HuH-7.5 (cell line): Measurements from ENCODE around the gene MAGI1.
"Not testable (repeated sequence)": the region's sequence is repeated elsewhere in the genome, so short reads cannot be mapped to it uniquely, and the experiment has no call there.

Experiments used
- DNase-seq: peaks from one replicate; pipeline ENCODE4 v3.0.0; 2011; ENCODE audit warnings: low spot score

The MAGI1 gene

DNA sequence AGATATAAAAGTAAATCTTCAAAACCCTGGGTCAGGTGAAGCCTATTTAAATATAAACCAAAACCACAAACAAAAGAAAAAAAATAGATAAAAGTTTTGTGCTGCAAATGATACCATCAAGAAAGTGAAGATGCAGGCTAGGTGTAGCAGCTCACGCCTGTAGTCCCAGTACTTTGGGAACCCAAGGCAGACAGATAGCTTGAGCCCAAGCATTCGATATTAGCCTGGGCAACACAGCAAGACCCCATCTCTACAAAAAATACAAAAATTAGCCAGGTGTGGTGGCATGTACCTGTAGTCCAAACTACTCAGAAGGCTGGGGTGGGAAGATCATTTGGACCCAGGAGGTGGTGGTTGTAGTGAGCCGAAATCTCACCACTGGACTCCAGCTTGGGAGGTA, 164.8 kb downstream of the MAGI1 start:
- DNase-seq, result no peak

DNA sequence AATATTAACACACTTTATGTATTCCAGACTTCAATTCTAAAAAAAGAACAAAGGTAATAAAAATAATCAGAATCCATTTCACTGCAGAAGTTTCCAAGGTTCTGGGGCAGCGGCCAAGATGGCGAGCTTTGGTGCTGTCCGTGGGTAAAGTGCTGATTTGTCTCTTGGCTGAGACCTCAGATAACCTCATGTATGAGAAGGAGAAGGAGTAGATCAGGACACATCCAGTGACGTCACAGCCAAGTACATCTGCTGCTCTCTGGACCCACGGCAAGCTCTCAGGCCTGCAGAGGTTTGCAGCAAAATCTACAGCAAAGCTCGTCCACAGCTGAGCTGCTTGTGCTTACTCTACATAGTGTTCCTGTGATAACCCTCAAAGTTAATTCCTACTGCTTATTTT, 165.7 kb downstream of the MAGI1 start:
- no peak for DNase-seq

DNA sequence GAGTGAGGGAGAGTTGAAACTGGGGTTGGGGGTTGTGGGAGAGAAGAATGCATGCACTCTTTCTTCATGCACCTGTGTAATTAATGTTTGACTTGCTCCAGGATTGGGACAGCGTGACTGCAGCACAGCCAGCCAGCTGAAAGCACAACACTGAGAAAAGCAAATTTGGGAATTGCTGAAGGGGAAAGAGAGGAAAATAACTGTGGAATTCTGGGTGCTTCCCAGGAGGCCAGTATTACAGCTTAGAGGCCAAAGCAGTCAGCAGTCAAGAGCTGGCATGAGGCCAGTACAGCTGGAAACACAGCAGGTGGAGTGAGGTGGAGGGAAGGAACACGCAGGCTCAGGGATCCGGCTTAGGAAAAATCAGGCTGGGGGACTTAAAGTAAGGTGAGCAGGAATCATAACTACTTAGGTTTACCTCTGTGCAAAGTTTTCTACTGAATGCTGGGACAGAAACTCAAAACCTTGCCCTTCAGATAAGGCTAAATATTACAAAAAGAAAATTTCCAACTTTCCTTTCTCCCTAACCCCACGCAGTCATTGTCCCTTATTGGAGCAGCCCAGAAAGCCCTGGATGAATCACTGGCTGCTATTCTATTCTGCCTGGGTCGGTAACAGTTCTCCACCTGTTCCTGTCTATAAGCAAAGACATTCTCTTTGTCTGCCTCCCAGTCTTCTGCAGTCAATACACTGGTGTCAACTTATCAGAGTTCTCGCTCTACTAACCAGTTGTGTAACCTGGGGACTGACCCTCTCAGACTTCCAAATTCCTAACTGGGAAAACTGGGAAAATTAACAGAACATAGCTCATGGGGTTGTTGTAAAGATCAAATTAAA, 167.2 kb downstream of the MAGI1 start:
- DNase-seq, result no peak

DNA sequence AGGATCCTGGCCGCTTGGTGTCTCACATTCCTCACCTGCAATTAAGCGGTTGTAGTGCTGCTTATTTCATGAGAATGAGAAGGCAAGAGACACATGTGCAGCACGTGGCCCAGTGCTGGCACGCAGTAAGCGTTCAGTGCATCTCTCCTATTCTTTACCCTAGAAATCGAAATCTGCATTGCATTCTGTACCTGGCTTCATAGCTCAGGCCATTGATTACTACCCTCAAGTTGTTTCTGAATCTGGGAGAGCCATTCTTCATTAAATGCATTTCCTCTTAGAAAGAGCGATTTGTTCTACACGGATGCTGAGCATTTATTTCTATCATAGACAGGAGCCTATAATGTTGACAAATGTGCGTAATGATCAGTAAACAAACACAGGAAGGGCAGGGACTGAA, 168.9 kb downstream of the MAGI1 start:
- no peak for DNase-seq

DNA sequence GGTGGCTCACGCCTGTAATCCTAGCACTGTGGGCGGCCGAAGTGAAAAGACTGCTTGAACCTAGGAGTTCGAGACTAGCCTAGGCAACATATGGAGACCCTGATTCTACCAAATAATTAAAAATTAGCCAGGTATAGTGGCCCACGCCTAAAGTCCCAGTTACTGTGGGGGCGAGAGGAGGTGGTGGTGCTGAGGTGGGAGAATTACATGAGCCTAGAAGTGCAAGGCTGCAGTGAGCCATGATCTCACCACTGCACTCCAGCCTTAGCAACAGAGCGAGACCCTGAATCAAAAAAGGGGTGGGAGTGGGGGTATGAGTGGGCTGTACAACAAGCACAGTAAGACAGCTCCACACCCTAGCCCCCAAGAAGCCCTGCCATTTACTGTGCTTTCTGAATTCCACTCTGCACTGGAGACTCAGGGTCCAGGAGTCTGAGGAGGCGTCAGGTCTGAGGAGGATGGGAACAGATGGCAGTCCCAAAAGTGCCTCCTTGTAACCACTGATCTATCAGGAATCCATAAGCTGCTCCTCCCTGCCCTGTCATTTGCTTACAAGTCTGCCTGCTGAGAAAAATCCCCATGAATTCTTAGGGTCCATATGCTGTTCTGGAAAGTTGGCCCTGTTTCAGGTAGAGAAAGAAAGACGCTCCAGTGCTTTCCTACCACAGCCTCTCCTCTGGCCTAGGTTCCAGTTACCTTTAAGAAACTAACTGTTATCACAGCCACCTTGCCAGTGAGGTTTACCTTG, 171.1 kb downstream of the MAGI1 start:
- no peak for DNase-seq

DNA sequence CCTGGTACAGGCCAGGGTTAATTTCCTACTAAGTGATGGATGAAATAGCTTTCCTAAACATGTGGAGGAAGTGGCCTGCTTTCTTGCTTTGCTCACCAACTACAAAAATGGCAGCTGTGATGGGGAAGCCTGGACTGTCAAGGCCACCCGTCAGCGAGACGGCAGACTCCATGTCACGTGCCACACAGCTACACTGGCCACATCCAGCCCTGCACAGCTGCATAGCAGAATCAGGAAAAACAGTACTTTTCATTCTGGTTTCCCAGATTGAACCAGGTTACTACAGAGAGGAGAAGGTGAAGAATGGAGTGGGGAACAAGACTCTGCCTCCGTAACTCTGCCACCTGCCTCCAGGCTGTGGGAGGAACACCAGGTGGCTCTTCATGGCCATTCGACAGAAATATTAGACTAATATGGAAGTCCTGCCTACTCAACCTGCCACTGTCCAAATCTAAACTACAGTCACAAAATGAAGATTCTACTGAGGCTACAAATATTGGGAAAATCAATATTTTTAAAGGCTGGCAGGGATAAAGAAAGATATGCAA, 174.3 kb downstream of the MAGI1 start:
- DNase-seq, result no peak

DNA sequence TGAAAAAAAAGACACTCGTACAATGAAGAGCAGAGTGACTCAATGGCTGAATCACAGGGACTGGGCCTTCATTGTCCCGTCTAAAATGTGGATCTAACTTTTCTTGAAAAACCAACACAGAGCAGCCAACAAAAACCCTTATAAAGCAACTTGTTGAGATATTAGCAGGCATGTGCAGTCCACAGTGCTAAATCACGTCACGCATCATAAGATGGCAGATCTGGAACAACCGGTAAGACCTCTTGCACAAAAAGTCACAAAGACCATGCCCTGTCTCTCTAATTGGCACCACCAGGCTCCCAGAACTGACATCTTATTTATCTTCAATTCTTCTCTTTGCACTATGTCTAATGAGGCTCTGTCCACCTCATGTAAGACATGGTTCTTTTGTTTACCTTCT, 177.0 kb downstream of the MAGI1 start:
- no peak for DNase-seq

DNA sequence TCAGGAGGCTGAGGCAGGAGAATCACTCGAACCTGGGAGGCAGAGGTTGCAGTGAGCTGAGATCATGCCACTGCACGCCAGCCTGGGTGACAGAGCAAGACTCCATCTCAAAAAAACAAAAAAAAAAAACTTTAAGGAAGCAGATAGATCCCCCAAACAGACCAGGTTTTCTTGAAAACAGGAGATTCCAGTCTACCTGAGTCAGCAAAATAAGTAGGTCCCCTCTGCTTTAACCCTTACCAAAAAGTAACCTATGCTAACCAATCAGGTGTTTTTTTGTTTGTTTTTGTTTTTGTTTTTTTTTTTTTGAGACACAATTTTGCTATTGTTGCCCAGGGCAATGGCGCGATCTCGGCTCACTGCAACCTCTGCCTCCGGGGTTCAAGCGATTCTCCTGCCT, 179.1 kb downstream of the MAGI1 start:
- DNase-seq, result not testable (repeated sequence)

DNA sequence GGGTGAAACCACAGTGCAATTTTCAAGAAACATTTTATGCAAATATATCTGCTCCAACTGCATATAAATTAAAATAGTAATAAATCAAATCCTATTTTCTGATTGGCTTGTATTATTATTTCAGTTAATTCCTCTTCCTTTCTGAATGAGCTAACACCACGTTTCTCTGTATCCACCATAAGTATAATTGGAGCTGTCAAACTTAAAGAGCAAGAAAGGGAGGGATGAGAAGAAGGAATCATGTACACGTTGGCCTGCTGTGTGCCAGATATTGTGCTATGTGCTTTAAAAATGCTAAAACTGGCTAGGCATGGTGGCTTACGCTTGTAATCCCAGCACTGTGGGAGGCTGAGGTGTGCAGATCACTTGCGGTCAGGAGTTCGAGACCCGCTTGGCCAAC, 180.0 kb downstream of the MAGI1 start:
- DNase-seq, result no peak

DNA sequence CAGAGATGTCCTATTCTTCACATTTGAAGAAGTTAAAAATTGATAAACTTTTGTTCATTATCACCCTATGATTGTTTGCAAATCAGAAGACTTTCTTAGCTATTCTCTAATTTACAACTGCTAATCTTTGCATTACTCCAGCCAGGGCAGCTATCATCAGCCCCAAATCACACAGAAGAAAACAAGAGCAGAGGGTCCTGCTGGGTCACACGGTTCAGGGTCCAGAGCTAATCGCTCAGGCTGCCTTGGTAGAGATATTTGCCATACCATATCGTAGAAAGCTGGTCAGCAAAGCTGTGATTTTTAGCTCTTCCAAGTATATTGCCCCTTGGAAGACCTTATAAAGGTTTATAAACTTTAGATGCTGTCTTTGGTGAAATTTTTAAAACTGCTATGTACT, 181.4 kb downstream of the MAGI1 start:
- no peak for DNase-seq

DNA sequence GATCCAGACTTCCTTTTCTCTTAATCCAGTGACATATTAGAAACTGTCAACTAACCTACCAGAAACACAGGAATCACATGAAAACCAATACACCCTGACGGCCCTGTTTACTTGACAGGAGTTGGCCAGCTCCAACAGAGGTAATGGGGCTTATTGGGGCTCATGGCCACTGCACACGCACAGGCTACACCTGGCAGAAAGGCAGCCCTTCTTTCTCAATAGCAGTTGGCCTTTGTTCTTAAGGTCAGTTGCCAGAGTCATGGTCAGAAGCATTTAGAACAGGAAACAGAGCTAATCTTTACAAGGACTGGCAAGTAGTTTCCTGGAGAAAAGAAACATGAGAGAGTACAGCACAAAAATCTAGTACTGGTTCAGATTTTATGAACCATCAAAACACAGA, 181.8 kb downstream of the MAGI1 start:
- no peak for DNase-seq

DNA sequence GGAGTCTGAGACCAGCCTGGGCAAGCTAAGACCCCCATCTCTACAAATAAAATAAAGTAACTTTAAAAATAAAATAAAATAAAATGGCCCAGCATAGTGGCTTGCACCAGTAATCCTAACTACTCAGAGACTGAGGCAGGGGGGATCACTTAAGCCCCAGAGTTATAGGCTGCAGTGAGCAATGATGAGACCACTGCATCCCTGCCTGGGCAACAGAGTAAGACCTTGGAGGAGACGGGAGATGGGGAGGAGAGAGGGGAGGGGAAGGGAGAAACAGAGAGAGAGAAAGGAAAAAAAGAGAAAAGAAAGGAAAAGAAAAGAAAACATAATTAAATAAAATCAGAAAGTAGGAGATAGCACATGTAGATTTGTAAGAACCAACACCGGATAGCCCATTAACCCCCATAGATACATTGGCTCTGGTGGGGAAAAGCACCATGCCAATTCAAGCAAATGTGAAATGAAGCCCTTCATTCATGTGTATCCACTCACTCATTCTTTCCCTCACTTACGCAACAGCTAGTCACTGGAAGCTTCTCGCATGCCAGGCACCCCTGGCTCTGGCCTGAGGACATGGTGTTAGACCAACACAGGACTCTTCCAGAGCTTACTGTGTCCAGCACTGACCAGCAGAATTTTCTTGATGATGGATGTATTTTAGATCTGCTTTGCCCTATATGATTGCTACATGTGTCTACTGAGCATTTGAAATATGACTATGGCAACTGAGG, 183.2 kb downstream of the MAGI1 start:
- DNase-seq, result no peak

DNA sequence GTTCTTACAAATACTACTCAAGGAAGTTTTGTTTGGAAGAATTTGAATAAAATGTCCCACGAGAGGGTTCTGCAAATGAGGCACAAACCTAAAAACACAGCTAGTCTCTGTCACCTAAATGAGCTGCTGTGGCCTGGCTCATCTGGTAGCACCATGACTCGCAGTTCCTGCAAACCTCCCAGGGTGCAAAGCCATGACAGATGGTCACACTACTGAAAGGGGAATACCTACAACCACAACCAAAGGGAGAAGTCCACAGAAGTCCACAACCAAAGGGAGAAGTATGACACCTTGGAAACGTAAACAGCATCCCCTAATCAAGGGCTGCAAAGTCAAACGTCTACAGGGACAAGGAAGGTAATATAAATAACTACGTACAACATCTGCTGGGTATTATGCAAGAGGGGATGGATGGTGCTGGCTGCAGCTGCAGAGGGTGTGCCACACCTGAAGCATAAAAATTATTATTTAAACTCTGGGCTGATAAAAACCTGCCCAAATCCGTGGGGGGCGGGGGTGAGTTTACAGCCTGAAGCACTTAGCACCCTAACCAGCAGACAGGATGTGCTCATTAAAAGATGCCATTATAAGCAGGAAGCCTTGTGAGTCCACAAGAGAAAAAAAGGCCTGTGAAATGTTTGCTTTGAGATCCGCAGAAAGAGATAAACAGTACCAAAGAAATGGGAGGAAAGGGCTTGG, 184.0 kb downstream of the MAGI1 start:
- DNase-seq, result no peak

DNA sequence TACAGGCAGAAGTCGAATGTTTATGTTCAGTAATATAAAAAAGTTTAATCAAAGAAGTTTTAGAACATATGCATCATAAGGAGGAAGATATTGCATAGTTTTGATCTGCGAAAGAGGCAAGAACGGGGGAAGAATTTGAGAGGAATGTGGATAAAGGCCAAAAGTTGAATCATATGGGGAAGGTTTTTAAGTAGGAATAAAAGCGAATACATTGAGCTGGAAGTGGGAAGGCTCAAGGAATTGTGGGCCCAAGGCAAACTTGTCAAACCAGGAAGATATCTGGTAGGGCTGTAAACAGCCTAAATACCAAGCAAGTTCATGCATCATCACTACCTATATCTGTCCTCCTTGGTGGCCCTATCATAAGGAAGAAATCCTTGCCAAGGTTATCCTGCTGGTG, 186.9 kb downstream of the MAGI1 start:
- no peak for DNase-seq

DNA sequence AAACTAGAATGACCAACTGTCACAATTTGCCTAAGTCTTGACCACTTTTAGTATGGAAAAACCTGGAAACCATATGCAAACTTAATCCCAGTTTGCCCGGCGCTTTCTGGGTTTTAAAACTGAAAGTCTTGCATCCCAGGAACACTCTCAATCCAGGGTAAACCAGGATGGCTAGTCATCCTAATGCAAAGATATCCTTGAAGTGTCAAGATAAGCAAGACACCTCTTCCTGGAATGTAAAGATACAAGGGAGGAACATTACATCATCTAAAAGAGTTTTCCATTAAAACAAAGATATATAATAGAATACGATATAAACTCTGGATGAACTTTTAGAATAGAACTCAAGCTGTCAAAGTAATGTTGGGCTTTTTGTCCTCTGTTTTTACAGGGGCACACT, 188.5 kb downstream of the MAGI1 start:
- DNase-seq, result no peak

DNA sequence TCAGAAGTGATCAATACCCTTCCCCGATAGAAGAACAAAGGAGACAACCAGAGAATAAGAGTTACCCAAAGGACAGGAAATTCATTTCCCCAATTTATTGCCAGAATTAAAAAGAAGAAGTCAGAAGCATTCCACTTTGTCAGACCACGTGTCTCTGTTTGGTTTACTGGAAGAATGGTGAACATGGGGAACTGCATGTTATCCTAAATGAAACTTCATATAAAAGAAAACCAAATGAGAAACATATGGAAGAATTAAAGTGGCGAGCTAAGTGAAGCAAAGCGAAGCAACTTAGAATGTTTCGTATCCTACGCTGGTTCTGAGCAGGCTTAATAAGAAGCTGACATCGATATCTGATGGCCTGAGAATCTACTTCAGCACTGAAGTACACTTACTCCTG, 190.7 kb downstream of the MAGI1 start:
- no peak for DNase-seq

DNA sequence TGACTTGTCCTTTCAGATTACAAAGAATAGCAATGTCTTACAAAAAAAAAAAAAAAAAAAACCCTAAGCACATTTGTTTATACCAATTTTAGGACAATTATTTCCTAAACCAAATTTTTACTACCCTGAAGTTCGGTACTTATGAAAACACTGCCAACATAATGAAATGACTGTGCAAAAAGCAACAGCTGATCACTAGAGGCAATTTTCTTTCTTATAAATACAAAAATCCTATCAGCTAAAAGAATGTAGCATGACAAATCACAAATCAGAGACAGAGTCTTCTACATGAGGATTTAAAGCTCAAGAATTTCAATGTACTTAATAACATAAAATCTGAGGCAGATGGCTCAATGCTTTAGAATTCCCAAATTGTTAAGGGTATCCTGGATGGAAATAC, 191.8 kb downstream of the MAGI1 start:
- no peak for DNase-seq

DNA sequence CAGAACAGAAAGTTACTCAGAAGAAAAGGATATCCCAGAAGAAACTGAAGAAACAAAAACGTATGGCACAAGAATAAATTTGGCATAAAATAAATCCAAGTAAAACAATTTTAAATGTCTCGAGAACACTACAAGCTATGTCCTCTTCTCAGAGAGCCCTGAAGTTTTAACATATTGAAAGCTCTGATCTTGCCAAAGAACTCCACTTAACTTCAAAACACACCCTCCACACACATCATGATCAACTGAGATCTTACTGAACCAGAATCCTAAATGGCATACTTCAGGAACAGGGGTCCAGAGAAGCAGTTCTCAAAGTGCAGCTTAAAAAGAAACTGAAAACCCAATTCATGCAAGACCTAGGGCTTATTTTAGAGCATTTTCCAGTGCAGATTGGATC, 194.3 kb downstream of the MAGI1 start:
- no peak for DNase-seq

DNA sequence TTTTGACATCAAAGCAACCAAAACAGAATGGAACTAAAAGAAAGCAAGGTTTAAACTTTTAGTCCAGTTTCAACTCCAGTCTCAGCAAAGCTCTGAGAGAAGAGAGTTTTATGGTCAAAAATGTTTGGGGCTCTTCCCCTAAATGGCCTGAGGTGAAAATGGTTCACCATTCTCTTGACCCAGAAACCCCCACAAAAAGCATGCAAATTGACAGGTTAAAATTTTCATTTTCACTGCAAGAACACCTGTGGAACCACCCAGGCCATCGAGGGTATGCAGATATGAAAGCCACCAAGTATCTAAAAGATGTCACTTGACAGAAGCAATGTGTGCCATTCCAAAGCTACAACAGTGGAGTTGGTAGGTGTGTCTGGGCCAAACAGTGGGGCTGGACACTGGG, 195.0 kb downstream of the MAGI1 start:
- DNase-seq, result no peak

DNA sequence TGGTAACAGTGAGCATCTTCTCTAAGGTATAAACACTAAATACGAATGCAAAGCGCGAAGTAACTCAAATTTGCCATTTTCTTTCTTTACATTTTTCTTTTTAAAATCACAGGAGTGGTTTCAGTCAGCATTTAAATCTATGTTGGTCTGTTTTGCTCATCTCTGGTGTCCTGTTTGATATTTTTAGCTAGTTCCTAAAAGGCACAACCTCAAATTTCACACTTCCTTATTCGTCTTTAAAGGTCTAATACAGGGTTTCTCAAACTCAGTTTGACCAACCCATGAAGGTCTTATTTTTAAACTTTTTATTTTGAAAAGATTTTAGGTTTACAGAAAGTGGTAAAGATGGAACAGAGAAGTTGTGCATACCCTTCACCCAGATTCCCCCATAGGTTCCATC, 201.1 kb downstream of the MAGI1 start:
- no peak for DNase-seq

DNA sequence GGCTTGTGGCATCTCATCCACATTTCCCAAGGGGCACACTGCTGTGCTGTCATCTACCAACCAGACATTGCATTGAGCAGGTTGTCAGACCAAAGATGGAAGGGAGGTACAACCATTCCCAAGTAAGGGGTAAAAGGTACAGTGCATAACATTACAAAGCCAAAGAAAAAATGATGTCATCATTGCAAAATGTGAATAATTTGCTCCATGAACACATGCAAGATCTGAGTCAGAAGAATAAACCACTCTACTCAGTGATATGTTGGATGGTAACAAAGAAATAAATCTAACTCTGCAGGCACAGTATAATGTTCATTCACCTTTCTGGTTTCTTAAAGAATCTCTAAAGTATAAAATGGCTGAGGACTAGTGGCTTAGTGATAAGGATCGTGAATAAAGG, 202.7 kb downstream of the MAGI1 start:
- DNase-seq, result no peak
